ENCODE measurements around the gene KXD1. TPM values are rescaled to one million over a fixed set of nuclear protein-coding genes. Genes with fewer than 3 reads are reported as not detected.

The KXD1 gene
- total and polyA plus RNA-seq, 10 of the 15 experiments (the other 5 are each of a cell fraction or from before 2014, with no cell fraction given) = 27.5 to 209 (median 129) TPM

DNA sequence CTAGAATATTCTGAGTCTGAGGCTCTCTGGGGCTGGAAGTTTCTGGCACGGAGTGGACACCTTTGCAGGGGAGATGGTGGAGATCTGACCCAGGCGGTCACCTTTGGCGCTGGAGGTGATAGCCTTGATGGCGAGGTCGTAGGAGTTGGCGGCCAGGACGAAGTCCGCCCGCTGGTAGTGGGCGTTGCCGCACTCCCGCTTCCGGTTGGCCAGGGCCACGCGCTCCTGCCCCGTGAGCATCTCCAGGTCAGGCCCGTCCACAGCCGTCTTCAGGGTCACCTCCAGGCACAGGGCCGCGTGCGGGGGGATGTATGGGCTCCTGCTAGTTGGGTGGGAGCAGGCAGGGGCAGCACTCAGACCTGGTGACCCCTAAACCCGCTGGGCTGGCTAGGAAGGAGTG is 19.6 kb upstream of the KXD1 start (continued):
- TF ChIP-seq, protein P1, sequence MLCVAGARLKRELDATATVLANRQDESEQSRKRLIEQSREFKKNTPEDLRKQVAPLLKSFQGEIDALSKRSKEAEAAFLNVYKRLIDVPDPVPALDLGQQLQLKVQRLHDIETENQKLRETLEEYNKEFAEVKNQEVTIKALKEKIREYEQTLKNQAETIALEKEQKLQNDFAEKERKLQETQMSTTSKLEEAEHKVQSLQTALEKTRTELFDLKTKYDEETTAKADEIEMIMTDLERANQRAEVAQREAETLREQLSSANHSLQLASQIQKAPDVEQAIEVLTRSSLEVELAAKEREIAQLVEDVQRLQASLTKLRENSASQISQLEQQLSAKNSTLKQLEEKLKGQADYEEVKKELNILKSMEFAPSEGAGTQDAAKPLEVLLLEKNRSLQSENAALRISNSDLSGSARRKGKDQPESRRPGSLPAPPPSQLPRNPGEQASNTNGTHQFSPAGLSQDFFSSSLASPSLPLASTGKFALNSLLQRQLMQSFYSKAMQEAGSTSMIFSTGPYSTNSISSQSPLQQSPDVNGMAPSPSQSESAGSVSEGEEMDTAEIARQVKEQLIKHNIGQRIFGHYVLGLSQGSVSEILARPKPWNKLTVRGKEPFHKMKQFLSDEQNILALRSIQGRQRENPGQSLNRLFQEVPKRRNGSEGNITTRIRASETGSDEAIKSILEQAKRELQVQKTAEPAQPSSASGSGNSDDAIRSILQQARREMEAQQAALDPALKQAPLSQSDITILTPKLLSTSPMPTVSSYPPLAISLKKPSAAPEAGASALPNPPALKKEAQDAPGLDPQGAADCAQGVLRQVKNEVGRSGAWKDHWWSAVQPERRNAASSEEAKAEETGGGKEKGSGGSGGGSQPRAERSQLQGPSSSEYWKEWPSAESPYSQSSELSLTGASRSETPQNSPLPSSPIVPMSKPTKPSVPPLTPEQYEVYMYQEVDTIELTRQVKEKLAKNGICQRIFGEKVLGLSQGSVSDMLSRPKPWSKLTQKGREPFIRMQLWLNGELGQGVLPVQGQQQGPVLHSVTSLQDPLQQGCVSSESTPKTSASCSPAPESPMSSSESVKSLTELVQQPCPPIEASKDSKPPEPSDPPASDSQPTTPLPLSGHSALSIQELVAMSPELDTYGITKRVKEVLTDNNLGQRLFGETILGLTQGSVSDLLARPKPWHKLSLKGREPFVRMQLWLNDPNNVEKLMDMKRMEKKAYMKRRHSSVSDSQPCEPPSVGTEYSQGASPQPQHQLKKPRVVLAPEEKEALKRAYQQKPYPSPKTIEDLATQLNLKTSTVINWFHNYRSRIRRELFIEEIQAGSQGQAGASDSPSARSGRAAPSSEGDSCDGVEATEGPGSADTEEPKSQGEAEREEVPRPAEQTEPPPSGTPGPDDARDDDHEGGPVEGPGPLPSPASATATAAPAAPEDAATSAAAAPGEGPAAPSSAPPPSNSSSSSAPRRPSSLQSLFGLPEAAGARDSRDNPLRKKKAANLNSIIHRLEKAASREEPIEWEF (IDR thresholded peaks at IDR 0.05; ENCODE audit: insufficient replicate concordance, low read depth, low read length) = no peak
- TF ChIP-seq, protein P2, sequence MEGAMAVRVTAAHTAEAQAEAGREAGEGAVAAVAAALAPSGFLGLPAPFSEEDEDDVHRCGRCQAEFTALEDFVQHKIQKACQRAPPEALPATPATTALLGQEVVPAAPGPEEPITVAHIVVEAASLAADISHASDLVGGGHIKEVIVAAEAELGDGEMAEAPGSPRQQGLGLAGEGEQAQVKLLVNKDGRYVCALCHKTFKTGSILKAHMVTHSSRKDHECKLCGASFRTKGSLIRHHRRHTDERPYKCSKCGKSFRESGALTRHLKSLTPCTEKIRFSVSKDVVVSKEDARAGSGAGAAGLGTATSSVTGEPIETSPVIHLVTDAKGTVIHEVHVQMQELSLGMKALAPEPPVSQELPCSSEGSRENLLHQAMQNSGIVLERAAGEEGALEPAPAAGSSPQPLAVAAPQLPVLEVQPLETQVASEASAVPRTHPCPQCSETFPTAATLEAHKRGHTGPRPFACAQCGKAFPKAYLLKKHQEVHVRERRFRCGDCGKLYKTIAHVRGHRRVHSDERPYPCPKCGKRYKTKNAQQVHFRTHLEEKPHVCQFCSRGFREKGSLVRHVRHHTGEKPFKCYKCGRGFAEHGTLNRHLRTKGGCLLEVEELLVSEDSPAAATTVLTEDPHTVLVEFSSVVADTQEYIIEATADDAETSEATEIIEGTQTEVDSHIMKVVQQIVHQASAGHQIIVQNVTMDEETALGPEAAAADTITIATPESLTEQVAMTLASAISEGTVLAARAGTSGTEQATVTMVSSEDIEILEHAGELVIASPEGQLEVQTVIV (IDR thresholded peaks at IDR 0.05; ENCODE audit: borderline replicate concordance, partially characterized antibody) = no peak
- TF ChIP-seq PAX8 (IDR thresholded peaks at IDR 0.05) (no peak), BHLHE40 (IDR thresholded peaks at IDR 0.05; ENCODE audit: borderline replicate concordance in 1 of 2, low read depth in 2 of 2, low read length in 1 of 2) (no peak), NFIC (IDR thresholded peaks at IDR 0.05; ENCODE audit: low read depth, low read length) (no peak), RELA (IDR thresholded peaks at IDR 0.05; ENCODE audit: borderline replicate concordance, partially characterized antibody) (no peak), NR2F1 (conservative IDR thresholded peaks at IDR 0.05) (no peak), NR2C2 (IDR thresholded peaks at IDR 0.05; ENCODE audit: borderline replicate concordance, control insufficient read depth, insufficient read length, low read depth) (no peak), GABPA (IDR thresholded peaks at IDR 0.05; ENCODE audit: low read depth) (no peak), FOXM1 (IDR thresholded peaks at IDR 0.05; ENCODE audit: low read depth, low read length) (no peak), SREBF2 (IDR thresholded peaks at IDR 0.05; ENCODE audit: low read length) (no peak), CHD2 (IDR thresholded peaks at IDR 0.05; ENCODE audit: borderline replicate concordance, low read depth, low read length) (no peak), LARP7 (IDR thresholded peaks at IDR 0.05) (no peak)
- TF ChIP-seq, protein P3, sequence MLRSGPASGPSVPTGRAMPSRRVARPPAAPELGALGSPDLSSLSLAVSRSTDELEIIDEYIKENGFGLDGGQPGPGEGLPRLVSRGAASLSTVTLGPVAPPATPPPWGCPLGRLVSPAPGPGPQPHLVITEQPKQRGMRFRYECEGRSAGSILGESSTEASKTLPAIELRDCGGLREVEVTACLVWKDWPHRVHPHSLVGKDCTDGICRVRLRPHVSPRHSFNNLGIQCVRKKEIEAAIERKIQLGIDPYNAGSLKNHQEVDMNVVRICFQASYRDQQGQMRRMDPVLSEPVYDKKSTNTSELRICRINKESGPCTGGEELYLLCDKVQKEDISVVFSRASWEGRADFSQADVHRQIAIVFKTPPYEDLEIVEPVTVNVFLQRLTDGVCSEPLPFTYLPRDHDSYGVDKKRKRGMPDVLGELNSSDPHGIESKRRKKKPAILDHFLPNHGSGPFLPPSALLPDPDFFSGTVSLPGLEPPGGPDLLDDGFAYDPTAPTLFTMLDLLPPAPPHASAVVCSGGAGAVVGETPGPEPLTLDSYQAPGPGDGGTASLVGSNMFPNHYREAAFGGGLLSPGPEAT (IDR thresholded peaks at IDR 0.05; ENCODE audit: low read depth) = no peak
